Esophagus muscularis mucosa (tissue), 4 donors: ENCODE data around the gene MYMX.

Source experiments
- CTCF ChIP-seq, 3 experiments: fragments of 200-600 bp in 2 of 3; fragments of 450-650 bp in 1 of 3; sonication (generic) in 2 of 3; IDR thresholded peaks; one replicate each; pipeline ENCODE4 v1.5.1; 2017 to 2019; ENCODE audit warnings: antibody characterized with exemption in 3 of 3, mild to moderate bottlenecking in 2 of 3, moderate library complexity in 1 of 3
- EP300 ChIP-seq: sonication (generic); formaldehyde crosslinking; IDR thresholded peaks from one replicate; pipeline ENCODE4 v1.6.1; 2017; ENCODE audit warnings: antibody characterized with exemption
- POLR2A ChIP-seq: fragments of 450-650 bp; IDR thresholded peaks from one replicate; pipeline ENCODE4 v1.6.1; 2017; ENCODE audit warnings: antibody characterized with exemption, moderate library complexity, mild to moderate bottlenecking, low read depth

- TF ChIP-seq CTCF (IDR thresholded peaks at IDR 0.05) = no peak
- TF ChIP-seq POLR2A = no peak
- TF ChIP-seq EP300 = no peak
These were observed 39.8 kb upstream of the MYMX start for GRCh38 chr6:44176762-44177509.
